CD4-positive, alpha-beta T cell (primary cell): ENCODE results near the gene SET. TPM values are rescaled to one million over a fixed set of nuclear protein-coding genes. Genes with fewer than 3 reads are reported as not detected.

Experiments used
- ATAC-seq: fragments of 200-7000 bp; cut with Tn5 transposase; one replicate; pipeline ENCODE4 v1.10.0; 2022; ENCODE audit warnings: mild to moderate bottlenecking; ENCODE audit not compliant: poor library complexity
- CTCF ChIA-PET: fragments of 350-600 bp; sonication (Branson Sonifier 250); formaldehyde crosslinking; loops from one replicate; lab custom pipeline; 2021; ENCODE audit warnings: antibody characterized with exemption, inconsistent platforms; lab: Charles Lee
- POLR2A ChIA-PET: fragments of 350-600 bp; sonication (Branson Sonifier 250); formaldehyde crosslinking; loops from one replicate; lab custom pipeline; 2021; ENCODE audit warnings: antibody characterized with exemption, inconsistent platforms; lab: Charles Lee
- DNase-seq, 14 experiments: peaks; one replicate each; pipeline ENCODE4 v3.0.0-alpha.2; 2013 to 2020; ENCODE audit warnings: mixed read lengths in 2 of 14
- H3K27ac ChIP-seq, 2 donors: one replicate each; pipeline versions ENCODE4 v1.5.1 to v1.7.0; 2013; ENCODE audit warnings: low read length in 2 of 2, low read depth in 1 of 2, mild to moderate bottlenecking in 1 of 2
- H3K27me3 ChIP-seq, 2 experiments: 1 replicate in 1 of 2; 2 replicates in 1 of 2; pipeline versions ENCODE4 v1.6.1 to v1.7.0; 2013; ENCODE audit warnings: low read length in 2 of 2, control low read depth in 1 of 2, mild to moderate bottlenecking in 1 of 2, moderate library complexity in 1 of 2; ENCODE audit not compliant: insufficient read depth in 2 of 2, control insufficient read depth in 1 of 2
- H3K36me3 ChIP-seq: one replicate; pipeline ENCODE4 v1.6.1; 2013; ENCODE audit warnings: low read length, control low read depth; ENCODE audit not compliant: insufficient read depth
- H3K4me1 ChIP-seq: one replicate; pipeline ENCODE4 v1.6.1; 2013; ENCODE audit warnings: low read length, control low read depth; ENCODE audit not compliant: insufficient read depth
- H3K4me3 ChIP-seq: one replicate; pipeline ENCODE4 v1.5.1; 2013; ENCODE audit warnings: mild to moderate bottlenecking, low read length, moderate library complexity
- H3K9me3 ChIP-seq, 2 experiments: 1 replicate in 1 of 2; 2 replicates in 1 of 2; pipeline versions ENCODE4 v1.6.1 to v1.7.0; 2013; ENCODE audit warnings: low read length in 2 of 2, mild to moderate bottlenecking in 2 of 2, control low read depth in 1 of 2, moderate library complexity in 1 of 2; ENCODE audit not compliant: control insufficient read depth in 1 of 2, insufficient read depth in 1 of 2
- H3K27ac Mint-ChIP-seq: one replicate; pipeline ENCODE4 v1.8.0; 2020; ENCODE audit warnings: mixed read lengths
- H3K27me3 Mint-ChIP-seq: one replicate; pipeline ENCODE4 v1.8.0; 2021; ENCODE audit warnings: mixed read lengths
- H3K36me3 Mint-ChIP-seq: one replicate; pipeline ENCODE4 v1.8.0; 2021; ENCODE audit warnings: low read depth, mixed read lengths
- H3K4me1 Mint-ChIP-seq: one replicate; pipeline ENCODE4 v1.8.0; 2021; ENCODE audit warnings: low read depth, mixed read lengths
- H3K4me3 Mint-ChIP-seq: one replicate; pipeline ENCODE4 v1.8.0; 2020; ENCODE audit warnings: mild to moderate bottlenecking, mixed read lengths
- H3K9me3 Mint-ChIP-seq: one replicate; pipeline ENCODE4 v1.8.0; 2020; ENCODE audit warnings: mixed read lengths
- CTCF ChIP-seq: fragments of 200-600 bp; IDR thresholded peaks from one replicate; pipeline ENCODE4 v1.8.0; 2022; ENCODE audit warnings: antibody characterized with exemption, mild to moderate bottlenecking
- intact Hi-C, 2 experiments: fragments of 100-400 bp; cut with DNase I in 1 of 2; cut with micrococcal nuclease in 1 of 2; formaldehyde crosslinking; loops; one replicate each; pipeline versions ENCODE4 v1.15.1 to v1.9.0; 2023 to 2025; cut with DNase I, micrococcal nuclease
- polyA plus RNA-seq, 2 donors: library from polyadenylated mRNA; unstranded; fragments of 120-200 nt; gene quantifications; one replicate each; pipeline ENCODE4 v1.2.1, GENCODE V29; 2013
- total RNA-seq, 174 experiments: library from RNA in 2 of 174; stranded (reverse) in 2 of 174; gene quantifications; one replicate each; pipeline ENCODE4 v1.2.3 and lab custom pipeline; 2021 to 2026

The SET gene
- total RNA-seq: 100 to 1,000 TPM; 228 to 241 TPM
- polyA plus RNA-seq (2013, experiment 1 of 2): 312 TPM
- polyA plus RNA-seq (2013, experiment 2 of 2): 311 TPM
- 301 to 1,497 (median 484) reads per million in 172 experiments for total RNA-seq (lab: John Stamatoyannopoulos, UW)

GRCh38 chr9:128688501-128689292, at the start of gene SET:
Gene SET, plus strand, starts transcription at chr9:128689222. Its CDS starts 361 bp downstream, at chr9:128689583.
- peak within 1 kb of the TSS; percentile 84 for H3K27ac ChIP-seq
- ChIA-PET POLR2A (interaction anchor here (0.6 to 3.9 kb wide), 18 partner anchors 12 to 438 kb away, joined by 3 to 33 read pairs (median 5); partner anchors contain the start of genes ENDOG, PKN3, SPOUT1 and URM1), CTCF (interaction anchor here (1.1 kb wide), 1 partner anchor 13 kb away, joined by 4 read pairs; the partner anchor contains the start of gene PKN3)
- H3K27me3 Mint-ChIP-seq: no peaks in the 10 kb centered on the region
- DNase-seq (peak; percentile 82 to 97 (median 92)), ATAC-seq (peak; percentile 78)
- TF ChIP-seq CTCF: no peak
- H3K4me3 ChIP-seq: peak within 1 kb of the TSS; percentile 89
- H3K9me3 ChIP-seq: no peaks in the 10 kb centered on the region
- peaks cover 44% of the 10 kb centered on the region for H3K36me3 Mint-ChIP-seq
- peaks cover 59% of the 10 kb centered on the region for H3K4me1 Mint-ChIP-seq
- no peaks in the 10 kb centered on the region for H3K27me3 ChIP-seq
- no peaks in the 10 kb centered on the region for H3K9me3 Mint-ChIP-seq
- H3K4me1 ChIP-seq: peaks cover 58% of the 10 kb centered on the region
- peaks cover 28% of the 10 kb centered on the region for H3K36me3 ChIP-seq
- intact Hi-C loops: loop anchor here (1.0 to 5.0 kb wide), 4 partner anchors 32 to 366 kb away; partner anchors contain the start of genes DYNC2I2 (in 2 of the 2), COQ4 (in 1 of the 2), TRUB2 (in 1 of the 2) and ZDHHC12 (in 1 of the 2)
- H3K4me3 Mint-ChIP-seq: peak within 1 kb of the TSS; percentile 95
- peak within 1 kb of the TSS; percentile 94 for H3K27ac Mint-ChIP-seq

- Histone ChIP-seq H3K9me3 (no peaks in the 10 kb centered on the region), H3K36me3 (no peaks in the 10 kb centered on the region), H3K4me1 (no peaks in the 10 kb centered on the region), H3K27ac (no peak overlapping the region), H3K27me3 (no peaks in the 10 kb centered on the region), H3K4me3 (no peak overlapping the region)
- ATAC-seq (no peak), DNase-seq (no peak)
- TF ChIP-seq CTCF: no peak
- no peaks in the 10 kb centered on the region for H3K4me1 Mint-ChIP-seq
- no peaks in the 10 kb centered on the region for H3K9me3 Mint-ChIP-seq
- POLR2A ChIA-PET: no interaction called here
- H3K27me3 Mint-ChIP-seq: no peaks in the 10 kb centered on the region
- H3K27ac Mint-ChIP-seq: no peak overlapping the region
- H3K4me3 Mint-ChIP-seq: no peak overlapping the region
- no peaks in the 10 kb centered on the region for H3K36me3 Mint-ChIP-seq
- CTCF ChIA-PET: no interaction called here
- intact Hi-C loops: no loop called here
Measured at GRCh38 chr9:128640603-128641002, 48.4 kb upstream of the SET start.

GRCh38 chr9:128642675-128643245, 46.3 kb upstream of the SET start:
- H3K4me1 ChIP-seq: no peaks in the 10 kb centered on the region
- DNase-seq (no peak), ATAC-seq (no peak)
- H3K4me3 ChIP-seq: no peak overlapping the region
- H3K9me3 Mint-ChIP-seq: no peaks in the 10 kb centered on the region
- no peaks in the 10 kb centered on the region for H3K9me3 ChIP-seq
- H3K27ac ChIP-seq: no peak overlapping the region
- no peaks in the 10 kb centered on the region for H3K27me3 Mint-ChIP-seq
- H3K27ac Mint-ChIP-seq: peak overlapping the region; percentile 22
- no peak overlapping the region for H3K4me3 Mint-ChIP-seq
- H3K36me3 Mint-ChIP-seq: no peaks in the 10 kb centered on the region
- ChIA-PET CTCF (no interaction called here), POLR2A (interaction anchor here (0.9 kb wide), 1 partner anchor 81 kb away, joined by 4 read pairs; the partner anchor contains the start of gene ZDHHC12)
- no peaks in the 10 kb centered on the region for H3K4me1 Mint-ChIP-seq
- intact Hi-C loops: no loop called here
- no peaks in the 10 kb centered on the region for H3K27me3 ChIP-seq
- no peaks in the 10 kb centered on the region for H3K36me3 ChIP-seq
- TF ChIP-seq CTCF: no peak
